Gastroesophageal sphincter (tissue), 3 donors: ENCODE results near the gene FLT3.

ENCODE experiments used
- CTCF ChIP-seq, 4 experiments: fragments of 200-600 bp in 2 of 4; fragments of 450-650 bp in 2 of 4; sonication (generic) in 1 of 4; IDR thresholded peaks; one replicate each; pipeline ENCODE4 v1.5.1; 2017 to 2019; ENCODE audit warnings: antibody characterized with exemption in 4 of 4, mild to moderate bottlenecking in 2 of 4, moderate library complexity in 2 of 4
- EP300 ChIP-seq: sonication (generic); formaldehyde crosslinking; IDR thresholded peaks from one replicate; pipeline ENCODE4 v1.6.1; 2017; ENCODE audit warnings: antibody characterized with exemption, mild to moderate bottlenecking
- POLR2A ChIP-seq, 2 donors: fragments of 450-650 bp; IDR thresholded peaks; one replicate each; pipeline ENCODE4 v1.6.1; 2017; ENCODE audit warnings: antibody characterized with exemption in 2 of 2, mild to moderate bottlenecking in 2 of 2, moderate library complexity in 1 of 2

- TF ChIP-seq CTCF (IDR thresholded peaks at IDR 0.05) (no peak), POLR2A (IDR thresholded peaks at IDR 0.05) (no peak), EP300 (no peak)
These were observed 138.1 kb downstream of the FLT3 start for GRCh38 chr13:27962128-27962841.
